NCI-H345 (cell line): ENCODE measurements around the gene COQ6.
"Not testable (repeated sequence)": the region's sequence is repeated elsewhere in the genome, so short reads cannot be mapped to it uniquely, and the experiment has no call there.

Experiments used
- DNase-seq: peaks from one replicate; lab custom pipeline; 2025; lab: John Stamatoyannopoulos, UW

The COQ6 gene

DNA sequence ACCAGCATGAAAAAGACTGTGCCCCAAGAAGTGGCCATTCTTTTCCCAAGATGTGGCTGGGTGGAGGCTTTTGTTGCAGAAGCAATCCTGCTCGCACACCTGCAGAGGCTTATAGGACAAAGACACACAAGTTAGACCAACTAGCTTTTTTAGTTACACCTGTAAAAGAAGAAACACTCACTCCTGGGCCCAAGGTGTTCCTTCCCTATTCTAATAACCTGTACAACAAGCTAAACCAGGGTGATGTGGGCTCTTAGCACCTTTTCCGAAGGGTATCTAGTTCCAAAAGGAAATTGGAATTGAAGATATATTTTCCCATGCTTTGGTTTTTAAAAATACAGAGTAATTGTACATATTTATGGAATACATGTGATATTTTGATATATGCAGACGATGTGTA, 38.0 kb downstream of the COQ6 start:
- DNase-seq: no peak

GRCh38 chr14:73988656-73989055, 38.6 kb downstream of the COQ6 start:
- not testable (repeated sequence) for DNase-seq

DNA sequence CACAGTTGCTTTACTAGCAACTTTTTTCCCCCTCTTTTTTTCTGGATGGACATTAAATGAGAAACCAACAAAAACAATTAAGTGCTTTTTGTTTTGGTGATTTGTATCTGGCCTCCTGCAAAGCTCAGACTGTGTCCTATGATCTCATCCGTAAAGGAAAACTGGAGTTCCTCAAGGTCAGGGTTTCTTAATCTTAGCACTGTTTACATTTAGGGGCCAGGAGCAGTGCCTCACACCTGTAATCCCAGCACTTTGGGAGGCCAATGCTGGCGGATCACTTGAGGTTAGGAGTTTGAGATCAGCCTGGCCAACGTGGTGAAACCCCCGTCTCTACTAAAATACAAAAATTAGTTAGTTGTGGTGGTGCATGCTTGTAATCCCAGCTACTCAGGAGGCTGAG, 41.0 kb downstream of the COQ6 start:
- no peak for DNase-seq

DNA sequence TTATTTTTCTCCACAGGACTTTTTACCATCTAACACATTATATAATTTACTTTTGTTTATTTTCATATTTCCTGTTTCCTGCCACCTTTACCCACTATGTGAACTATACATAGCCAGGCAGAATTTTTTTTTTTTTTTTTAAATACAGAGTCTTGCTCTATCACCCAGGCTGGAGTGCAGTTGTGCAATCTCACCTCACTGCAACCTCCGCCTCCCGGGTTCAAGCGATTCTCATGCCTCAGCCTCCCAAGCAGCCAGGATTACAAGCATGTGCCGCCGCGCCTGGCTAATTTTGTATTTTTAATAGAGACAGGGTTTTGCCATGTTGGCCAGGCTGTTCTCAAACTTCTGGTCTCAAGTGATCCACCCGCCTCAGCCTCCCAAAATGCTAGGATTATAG, 44.8 kb downstream of the COQ6 start:
- not testable (repeated sequence) for DNase-seq

DNA sequence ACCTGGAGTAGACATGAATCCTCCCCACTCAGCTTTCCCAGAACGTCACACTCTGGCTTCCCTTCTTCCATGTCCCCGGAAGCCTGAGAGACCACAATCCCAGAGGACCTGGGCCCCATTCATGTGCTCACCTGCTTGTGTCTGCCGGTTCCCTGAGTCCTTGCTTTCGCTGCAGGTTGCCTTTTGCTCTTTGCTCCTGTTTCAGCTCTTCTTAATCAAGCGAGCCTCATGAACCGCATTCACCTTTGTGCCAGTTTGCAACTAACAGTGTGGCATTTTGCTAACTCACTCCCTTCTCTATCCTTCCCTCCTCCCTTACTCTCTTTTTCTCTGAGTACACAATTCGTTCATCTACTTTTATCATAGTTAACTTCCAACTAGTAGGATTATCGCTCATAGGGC, 45.9 kb downstream of the COQ6 start:
- DNase-seq: no peak

GRCh38 chr14:73996731-73997107, 46.6 kb downstream of the COQ6 start:
- DNase-seq: no peak

- no peak for DNase-seq
Observed at GRCh38 chr14:73997108-73997943, 47.2 kb downstream of the COQ6 start.

DNA sequence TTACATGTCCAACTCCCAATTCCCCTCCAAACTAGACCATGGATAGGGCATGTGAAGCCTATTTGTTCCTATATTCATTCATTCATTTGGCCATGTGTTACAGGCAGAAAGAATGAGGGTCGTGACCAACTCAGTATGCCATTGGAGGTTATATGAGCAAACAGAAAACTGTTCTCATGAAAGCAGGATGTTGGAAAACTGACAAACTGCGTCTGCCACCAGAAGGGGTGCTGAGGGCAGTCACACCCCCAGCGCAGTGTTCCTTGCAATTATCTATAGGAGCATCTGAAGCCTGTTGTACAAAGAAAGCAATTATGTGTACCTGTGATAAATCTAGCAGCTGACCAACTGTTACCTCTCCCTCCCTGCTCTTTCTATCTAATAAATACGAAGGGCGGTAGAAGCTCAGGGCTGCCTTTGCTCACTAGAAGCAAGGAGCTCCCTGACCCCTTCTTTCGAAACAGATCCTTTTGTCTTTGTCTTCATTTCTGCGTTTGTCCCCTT, 47.9 kb downstream of the COQ6 start:
- no peak for DNase-seq

- DNase-seq: no peak
Observed at GRCh38 chr14:73998726-73999125, 48.6 kb downstream of the COQ6 start.

DNA sequence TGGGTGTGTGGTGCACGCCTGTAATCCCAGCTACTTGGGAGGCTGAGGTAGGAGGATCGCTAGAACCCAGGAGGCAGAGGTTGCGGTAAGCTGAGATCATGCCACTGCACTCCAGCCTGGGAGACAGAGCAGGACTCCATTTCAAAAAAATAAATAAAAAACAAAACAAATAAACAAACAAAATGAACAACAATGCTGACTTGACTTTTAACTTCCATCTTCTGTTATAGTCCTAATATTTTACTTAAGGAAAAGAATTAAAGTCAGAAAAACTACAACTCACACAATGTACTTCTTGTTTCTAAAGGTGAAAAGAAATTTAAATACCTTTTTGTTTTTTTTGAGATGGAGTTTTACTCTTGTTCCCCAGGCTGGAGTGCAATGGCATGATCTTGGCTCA, 55.6 kb downstream of the COQ6 start:
- not testable (repeated sequence) for DNase-seq

DNA sequence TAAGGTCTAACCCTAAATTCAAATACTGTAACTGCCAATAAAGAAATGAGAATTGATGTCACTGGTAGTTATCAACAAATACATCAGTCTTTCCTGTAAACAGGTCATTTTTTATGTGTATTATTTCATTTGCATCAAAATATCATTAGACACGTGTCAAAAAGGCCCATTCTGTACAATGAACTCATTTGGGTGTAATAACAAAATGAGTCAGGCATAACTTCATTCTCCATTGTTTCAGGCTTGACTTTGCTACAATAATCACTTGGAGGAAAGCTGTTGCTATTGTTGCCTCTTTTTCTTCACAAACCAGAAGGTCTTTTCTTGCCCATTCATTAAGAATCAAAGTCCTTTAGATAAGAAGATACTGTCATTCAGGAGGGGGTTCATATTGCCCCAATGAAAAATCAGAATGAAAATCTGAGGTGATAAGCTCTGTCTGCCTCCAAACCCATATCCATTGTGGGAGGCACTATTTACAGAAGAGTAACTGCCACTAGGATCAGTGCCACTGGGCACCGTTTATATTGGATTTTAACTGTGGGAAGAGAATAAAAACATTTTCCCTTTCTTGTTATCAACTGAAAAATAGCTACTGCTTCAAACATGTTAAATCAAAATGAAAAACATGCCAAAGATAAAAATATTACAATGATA, 58.9 kb downstream of the COQ6 start:
- no peak for DNase-seq
